Fibroblast of lung (primary cell): ENCODE data around the gene TBCK.

Source experiments
- EZH2 ChIP-seq: IDR thresholded peaks from 2 replicates; pipeline ENCODE4 v1.5.1; 2012; ENCODE audit warnings: low read length, control low read depth, mild to moderate bottlenecking; ENCODE audit errors: missing control alignments
- TF ChIP-seq, protein P1 (sequence below), 2 donors: IDR thresholded peaks in 1 of 2; conservative IDR thresholded peaks in 1 of 2; 1 replicate in 1 of 2; 2 replicates in 1 of 2; pipeline ENCODE4 v1.5.1; 2011 to 2012; ENCODE audit warnings: low read length in 2 of 2, control low read depth in 1 of 2, inconsistent platforms in 1 of 2, low read depth in 1 of 2, mild to moderate bottlenecking in 1 of 2

DNA sequence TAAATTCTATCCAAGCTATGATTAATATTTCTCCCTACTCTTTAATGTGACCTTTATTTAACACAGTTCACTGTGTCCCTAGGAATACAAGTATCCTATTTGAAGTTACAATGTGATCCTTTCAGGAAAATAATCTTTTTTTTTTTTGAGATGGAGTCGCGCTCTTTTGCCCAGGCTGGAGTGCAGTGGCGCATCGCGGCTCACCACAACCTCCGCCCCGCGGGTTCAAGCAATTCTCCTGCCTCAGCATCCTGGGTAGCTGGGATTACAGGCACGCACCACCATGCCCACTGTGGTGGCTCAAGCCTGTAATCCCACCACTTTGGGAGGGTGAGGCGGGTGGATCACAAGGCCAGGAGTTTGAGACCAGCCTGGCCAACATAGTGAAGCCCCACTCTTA is 21.9 kb downstream of the TBCK start:
- TF ChIP-seq, protein P1, sequence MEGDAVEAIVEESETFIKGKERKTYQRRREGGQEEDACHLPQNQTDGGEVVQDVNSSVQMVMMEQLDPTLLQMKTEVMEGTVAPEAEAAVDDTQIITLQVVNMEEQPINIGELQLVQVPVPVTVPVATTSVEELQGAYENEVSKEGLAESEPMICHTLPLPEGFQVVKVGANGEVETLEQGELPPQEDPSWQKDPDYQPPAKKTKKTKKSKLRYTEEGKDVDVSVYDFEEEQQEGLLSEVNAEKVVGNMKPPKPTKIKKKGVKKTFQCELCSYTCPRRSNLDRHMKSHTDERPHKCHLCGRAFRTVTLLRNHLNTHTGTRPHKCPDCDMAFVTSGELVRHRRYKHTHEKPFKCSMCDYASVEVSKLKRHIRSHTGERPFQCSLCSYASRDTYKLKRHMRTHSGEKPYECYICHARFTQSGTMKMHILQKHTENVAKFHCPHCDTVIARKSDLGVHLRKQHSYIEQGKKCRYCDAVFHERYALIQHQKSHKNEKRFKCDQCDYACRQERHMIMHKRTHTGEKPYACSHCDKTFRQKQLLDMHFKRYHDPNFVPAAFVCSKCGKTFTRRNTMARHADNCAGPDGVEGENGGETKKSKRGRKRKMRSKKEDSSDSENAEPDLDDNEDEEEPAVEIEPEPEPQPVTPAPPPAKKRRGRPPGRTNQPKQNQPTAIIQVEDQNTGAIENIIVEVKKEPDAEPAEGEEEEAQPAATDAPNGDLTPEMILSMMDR (conservative IDR thresholded peaks at IDR 0.05 in 1 of 2, IDR thresholded peaks at IDR 0.05 in 1 of 2; ENCODE audit: low read depth in 1 of 2, low read length in 2 of 2), result no peak
- no peak for TF ChIP-seq EZH2
